Loucy (cell line): ENCODE data around the gene CYP2J2.

Source experiments
- CTCF ChIP-seq: fragments of 200-600 bp; sonication (generic); conservative IDR thresholded peaks from 2 replicates; pipeline ENCODE4 v1.5.1; 2014; ENCODE audit warnings: mild to moderate bottlenecking, antibody characterized with exemption, low read length
- EZH2phosphoT487 ChIP-seq: fragments of 200-600 bp; IDR thresholded peaks from 2 replicates; pipeline ENCODE4 v1.6.1; 2018; ENCODE audit warnings: antibody characterized with exemption, mild to moderate bottlenecking, moderate library complexity, borderline replicate concordance

- TF ChIP-seq CTCF (no peak), EZH2phosphoT487 (no peak)
Observed at GRCh38 chr1:59937636-59938210, 11.2 kb upstream of the CYP2J2 start.
